Measurements from ENCODE around the gene TRIM40. TPM values are rescaled to one million over a fixed set of nuclear protein-coding genes. Genes with fewer than 3 reads are reported as not detected.

TRIM40 gene
- total and polyA plus RNA-seq, 2 of the 13 experiments (the other 11 are each of a cell fraction or from before 2014, with no cell fraction given): 0.58 TPM; not detected in 1

GRCh38 chr6:30130887-30131862 lies 4.8 kb upstream of the TRIM40 start (continued):
- TF ChIP-seq ZSCAN12 (CRISPR knock-in tag; IDR thresholded peaks at IDR 0.05) (no peak), CREBL2 (CRISPR knock-in tag; IDR thresholded peaks at IDR 0.05; ENCODE audit: borderline replicate concordance) (no peak), JUND (CRISPR knock-in tag; IDR thresholded peaks at IDR 0.05) (no peak), ZNF672 (CRISPR knock-in tag; IDR thresholded peaks at IDR 0.05) (no peak), ZNF841 (CRISPR knock-in tag; IDR thresholded peaks at IDR 0.05; ENCODE audit: borderline replicate concordance) (no peak), MAF1 (CRISPR knock-in tag; IDR thresholded peaks at IDR 0.05; ENCODE audit: borderline replicate concordance) (no peak), ZBTB33 (CRISPR knock-in tag; IDR thresholded peaks at IDR 0.05) (peak; percentile 83), PRDM10 (CRISPR knock-in tag; IDR thresholded peaks at IDR 0.05; ENCODE audit: low read depth) (0 out of 2 replicates have a peak, but pooled peaks have one; percentile 51), KLF11 (CRISPR knock-in tag; IDR thresholded peaks at IDR 0.05) (0 out of 2 replicates have a peak, but pooled peaks have one; percentile 72), ADNP (CRISPR knock-in tag; IDR thresholded peaks at IDR 0.05) (no peak), ZNF557 (CRISPR knock-in tag; IDR thresholded peaks at IDR 0.05) (no peak), RORA (CRISPR knock-in tag; IDR thresholded peaks at IDR 0.05) (no peak), MAZ (IDR thresholded peaks at IDR 0.05; ENCODE audit: borderline replicate concordance, low read depth, low read length) (no peak), MAZ (CRISPR knock-in tag; IDR thresholded peaks at IDR 0.05; ENCODE audit: low read depth) (no peak), ZNF704 (CRISPR knock-in tag; IDR thresholded peaks at IDR 0.05; ENCODE audit: borderline replicate concordance) (no peak), ZBTB20 (CRISPR knock-in tag; IDR thresholded peaks at IDR 0.05; ENCODE audit: borderline replicate concordance, low read depth) (no peak), GFI1 (CRISPR knock-in tag; IDR thresholded peaks at IDR 0.05; ENCODE audit: borderline replicate concordance) (no peak), CREM (IDR thresholded peaks at IDR 0.05) (no peak), CREM (CRISPR knock-in tag; IDR thresholded peaks at IDR 0.05) (no peak), MAX (IDR thresholded peaks at IDR 0.05) (no peak; the same call in 1 of the 2 replicates)

Measured in HepG2 (cell line).